Ovary (tissue), 3 donors: ENCODE data around the gene CAPZA1.

Experiments used
- CTCF ChIP-seq, 3 donors: fragments of 450-650 bp in 2 of 3; fragments of 200-600 bp in 1 of 3; IDR thresholded peaks; one replicate each; pipeline versions ENCODE4 v1.5.1 to v1.8.0; 2016 to 2022; ENCODE audit warnings: antibody characterized with exemption in 3 of 3, mild to moderate bottlenecking in 1 of 3
- POLR2A ChIP-seq: fragments of 450-650 bp; IDR thresholded peaks from one replicate; pipeline ENCODE4 v1.6.1; 2017; ENCODE audit warnings: antibody characterized with exemption, mild to moderate bottlenecking, moderate library complexity
- donor health status: DM: no; HTN: no; CAD: no.

GRCh38 chr1:112576240-112576639 is 43.4 kb upstream of the CAPZA1 start:
- TF ChIP-seq CTCF (IDR thresholded peaks at IDR 0.05) = no peak
- TF ChIP-seq POLR2A = no peak
